GM21381 (cell line): ENCODE results near the gene APELA.
"Not testable (repeated sequence)": the region's sequence is repeated elsewhere in the genome, so short reads cannot be mapped to it uniquely, and the experiment has no call there.

Source experiments
- ATAC-seq: cut with Tn5 transposase; IDR thresholded peaks from one replicate; pipeline ENCODE4 v1.9.1; 2021; ENCODE audit warnings: mild to moderate bottlenecking, moderate library complexity; ENCODE audit not compliant: unreplicated experiment

Gene APELA

GRCh38 chr4:164876700-164877324 is at the start of gene APELA:
APELA (plus strand) TSS chr4:164877178; CDS start chr4:164877332, 154 bp downstream.
- ATAC-seq = peak; percentile 98

GRCh38 chr4:164828955-164829354 is 48.0 kb upstream of the APELA start:
- ATAC-seq = no peak

- ATAC-seq = no peak
Measured at GRCh38 chr4:164846566-164846965, 30.4 kb upstream of the APELA start.

GRCh38 chr4:164847016-164847415 is 30.0 kb upstream of the APELA start:
- ATAC-seq = no peak

GRCh38 chr4:164847967-164848649 is 28.9 kb upstream of the APELA start:
- ATAC-seq = peak; percentile 82

GRCh38 chr4:164856396-164856795 is 20.6 kb upstream of the APELA start:
- no peak for ATAC-seq

- no peak for ATAC-seq
Measured at GRCh38 chr4:164866817-164867490, 10.0 kb upstream of the APELA start.

GRCh38 chr4:164871673-164872072 is 5.3 kb upstream of the APELA start:
- no peak for ATAC-seq

GRCh38 chr4:164872481-164872880 is 4.5 kb upstream of the APELA start:
- ATAC-seq = no peak

- ATAC-seq = no peak
Measured at GRCh38 chr4:164874789-164875188, 2.2 kb upstream of the APELA start.

- no peak for ATAC-seq
Measured at GRCh38 chr4:164880489-164881262, 3.7 kb downstream of the APELA start.

GRCh38 chr4:164888096-164888715 is 11.2 kb downstream of the APELA start:
- ATAC-seq = no peak

GRCh38 chr4:164890691-164891090 is 13.7 kb downstream of the APELA start:
- ATAC-seq = no peak

GRCh38 chr4:164892018-164892417 is 15.0 kb downstream of the APELA start:
- ATAC-seq = peak; percentile 81

- ATAC-seq = peak; percentile 51
Measured at GRCh38 chr4:164894702-164895101, 17.7 kb downstream of the APELA start.

- no peak for ATAC-seq
Measured at GRCh38 chr4:164902608-164903007, 25.6 kb downstream of the APELA start.

- ATAC-seq = no peak
Measured at GRCh38 chr4:164904336-164904735, 27.4 kb downstream of the APELA start.

- ATAC-seq = no peak
Measured at GRCh38 chr4:164904941-164905340, 28.0 kb downstream of the APELA start.

GRCh38 chr4:164906368-164906767 is 29.4 kb downstream of the APELA start:
- no peak for ATAC-seq

- ATAC-seq = not testable (repeated sequence)
Measured at GRCh38 chr4:164913506-164913905, 36.5 kb downstream of the APELA start.

GRCh38 chr4:164918956-164919355 is 42.0 kb downstream of the APELA start:
- no peak for ATAC-seq
